C4-2B (cell line): ENCODE measurements around the gene NUCKS1.

Experiments
- CTCF ChIP-seq: fragments of 450-650 bp; conservative IDR thresholded peaks from 2 replicates; pipeline ENCODE4 v1.5.1; 2017; ENCODE audit warnings: mild to moderate bottlenecking
- ZFX ChIP-seq: fragments of 450-650 bp; IDR thresholded peaks from 2 replicates; pipeline ENCODE4 v1.6.1; 2017

GRCh38 chr1:205719015-205719414 lies 31.0 kb downstream of the NUCKS1 start:
- no peak for TF ChIP-seq CTCF
- no peak for TF ChIP-seq ZFX
